ENCODE results near the gene PKN3.

GRCh38 chr9:128657796-128658195, 44.5 kb upstream of the PKN3 start:
- TF ChIP-seq, protein P1, sequence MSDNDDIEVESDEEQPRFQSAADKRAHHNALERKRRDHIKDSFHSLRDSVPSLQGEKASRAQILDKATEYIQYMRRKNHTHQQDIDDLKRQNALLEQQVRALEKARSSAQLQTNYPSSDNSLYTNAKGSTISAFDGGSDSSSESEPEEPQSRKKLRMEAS (IDR thresholded peaks at IDR 0.05): no peak
- TF ChIP-seq FOXM1 (IDR thresholded peaks at IDR 0.05; ENCODE audit: borderline replicate concordance, low read depth) (no peak), REST (IDR thresholded peaks at IDR 0.05; ENCODE audit: low read depth) (no peak), CREB1 (IDR thresholded peaks at IDR 0.05; ENCODE audit: low read depth) (no peak), EP300 (IDR thresholded peaks at IDR 0.05; ENCODE audit: borderline replicate concordance) (no peak), TAF1 (IDR thresholded peaks at IDR 0.05; ENCODE audit: low read depth) (no peak), EGR1 (IDR thresholded peaks at IDR 0.05) (no peak), RAD21 (IDR thresholded peaks at IDR 0.05; ENCODE audit: low read depth) (no peak)
